ENCODE data around the gene IFNA14.
"Not testable (repeated sequence)": the region's sequence is repeated elsewhere in the genome, so short reads cannot be mapped to it uniquely, and the experiment has no call there.

Gene IFNA14

GRCh38 chr9:21239911-21240310 lies at the start of gene IFNA14:
Gene IFNA14, minus strand, starts transcription at chr9:21240005. Its CDS starts 70 bp downstream, at chr9:21239935.
- no peak for DNase-seq

- DNase-seq, result no peak
Observed at GRCh38 chr9:21287280-21287679, 47.5 kb upstream of the IFNA14 start.

GRCh38 chr9:21286659-21287058 lies 46.9 kb upstream of the IFNA14 start:
- no peak for DNase-seq

- no peak for DNase-seq
Observed at GRCh38 chr9:21286099-21286498, 46.3 kb upstream of the IFNA14 start.

DNA sequence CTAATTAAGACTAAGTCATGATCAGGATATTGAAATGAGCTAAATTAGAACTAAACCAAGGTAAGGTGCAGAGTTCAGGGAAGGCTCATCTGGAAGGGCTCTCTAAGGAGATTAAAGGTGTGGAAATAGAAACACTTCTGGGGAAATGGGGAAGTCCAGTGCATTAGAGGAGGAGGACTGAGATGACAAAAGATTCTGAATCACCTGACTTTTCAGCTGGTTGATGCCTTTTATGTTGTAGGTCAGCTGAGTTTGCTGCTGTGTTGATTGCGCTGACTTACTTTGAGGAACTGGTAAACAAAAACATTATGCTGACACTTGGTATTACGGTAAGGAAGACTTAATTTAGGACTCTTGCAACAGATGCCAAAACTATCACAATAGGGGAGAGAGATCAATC lies 41.5 kb upstream of the IFNA14 start:
- no peak for DNase-seq

DNA sequence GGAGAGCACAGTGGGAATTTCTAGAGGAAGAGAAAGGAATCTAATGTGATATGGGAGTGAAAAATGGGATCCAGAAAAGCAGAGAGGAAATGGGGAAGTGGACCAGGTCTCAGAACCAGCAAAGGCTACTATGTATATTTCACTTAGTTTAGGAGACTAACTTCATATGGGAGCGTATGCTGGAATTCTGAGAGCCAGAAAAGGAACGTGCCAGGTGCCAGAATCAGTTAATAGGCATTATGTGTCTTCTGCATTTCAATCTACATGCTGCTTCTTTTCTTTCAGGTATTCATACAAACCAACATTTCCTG lies 28.5 kb upstream of the IFNA14 start:
- DNase-seq, result no peak

GRCh38 chr9:21267485-21268346 lies 27.9 kb upstream of the IFNA14 start:
- no peak for DNase-seq

DNA sequence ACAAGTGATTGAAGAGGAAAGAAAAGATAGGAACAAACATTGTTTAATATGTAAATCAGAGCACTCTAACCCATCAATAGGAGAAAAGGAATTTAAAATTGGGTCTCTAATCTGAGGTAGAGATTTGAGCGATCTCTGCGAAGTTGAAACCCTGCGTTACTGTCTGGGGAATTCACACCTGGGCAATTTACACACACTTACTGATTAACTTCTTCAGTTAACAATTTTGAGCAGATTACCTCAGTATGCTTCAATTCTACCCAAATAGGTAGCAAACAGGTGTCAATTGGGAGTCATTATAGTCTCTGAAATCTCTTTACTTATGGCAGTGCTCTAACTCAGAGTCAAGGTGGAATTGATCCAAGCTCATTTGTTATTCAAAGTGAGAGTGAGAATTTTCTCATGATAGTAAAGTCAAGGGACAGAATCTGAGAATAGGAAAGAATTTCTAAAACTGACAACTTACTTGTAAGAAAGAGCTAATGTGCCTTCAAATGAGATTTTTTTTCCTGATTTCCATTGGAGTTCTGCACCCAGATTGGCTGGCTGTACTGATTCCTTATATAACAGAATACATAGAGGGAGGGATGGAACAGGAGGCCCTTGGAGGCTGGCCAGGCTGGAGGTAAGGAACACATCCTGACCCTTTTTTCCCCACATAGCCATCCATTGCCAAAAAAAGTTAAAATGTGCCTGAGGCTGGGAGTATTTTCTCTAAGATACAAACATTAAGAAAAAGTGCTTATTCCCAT lies 27.1 kb upstream of the IFNA14 start:
- no peak for DNase-seq

DNA sequence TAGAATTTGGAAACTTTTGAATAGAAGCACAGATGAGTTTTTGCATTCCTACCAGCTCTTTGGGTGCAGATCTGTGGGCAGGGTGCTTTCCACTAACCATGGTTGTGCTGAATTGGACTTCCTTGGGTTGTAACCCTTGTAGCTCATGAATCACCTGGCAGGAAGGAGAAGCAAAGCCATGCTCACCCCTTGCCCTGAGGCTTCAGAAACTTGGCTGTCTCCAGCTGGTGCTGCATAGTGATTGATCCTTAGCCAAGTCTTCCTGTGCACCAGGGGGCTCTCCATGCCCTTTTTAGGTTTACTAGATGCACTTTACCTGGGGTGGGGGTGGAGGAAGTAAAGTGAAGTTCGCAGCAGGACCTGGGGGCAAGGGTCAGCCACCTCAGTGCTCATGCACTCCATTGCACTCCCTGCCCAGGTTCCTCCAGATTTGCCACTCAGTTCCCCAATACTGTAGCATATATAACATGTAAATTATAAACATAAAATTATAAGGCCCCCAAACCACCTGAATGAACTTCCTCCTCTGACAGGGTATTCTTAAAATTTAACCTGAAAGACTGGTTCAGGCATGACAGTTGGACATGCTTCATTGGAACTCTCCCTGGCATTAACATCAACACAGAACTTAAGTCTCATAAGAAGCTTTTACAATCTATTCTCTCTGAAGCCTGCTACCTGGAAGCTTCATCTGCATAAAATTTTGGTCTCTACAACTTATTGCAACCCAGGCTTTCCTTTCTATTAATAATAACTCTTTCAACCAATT lies 25.8 kb upstream of the IFNA14 start:
- DNase-seq, result no peak

DNA sequence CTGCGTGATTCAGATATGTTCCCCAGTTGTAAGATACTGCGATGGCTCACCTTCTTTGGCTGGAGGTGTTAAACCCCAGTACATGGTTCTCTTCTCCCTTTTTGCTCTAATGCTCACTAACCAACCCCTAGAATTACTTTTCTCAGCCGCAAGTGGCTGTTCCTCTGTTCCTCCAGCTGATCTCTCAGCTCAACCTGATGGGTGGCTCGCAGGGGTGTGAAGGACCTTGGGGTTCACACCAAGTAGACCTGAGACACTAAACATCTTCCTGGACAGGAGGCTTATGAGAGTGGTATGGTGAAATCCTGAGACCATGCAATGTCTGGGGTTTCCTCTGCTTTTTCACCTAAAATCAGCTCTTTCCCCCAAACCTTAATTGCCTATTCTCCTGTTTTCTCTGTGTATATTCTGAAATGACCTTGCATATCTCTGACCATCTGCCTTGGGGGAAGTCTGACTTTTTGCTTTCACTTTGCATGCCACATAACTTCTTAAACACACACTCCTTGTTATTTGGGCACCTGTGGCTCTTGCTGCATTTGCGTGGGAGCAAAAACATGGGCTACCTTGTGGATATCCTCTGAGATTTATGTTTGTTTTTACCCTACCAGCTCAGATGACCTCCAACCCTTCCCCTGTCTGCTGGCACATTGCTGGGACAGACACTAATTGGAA lies 15.9 kb upstream of the IFNA14 start:
- no peak for DNase-seq

DNA sequence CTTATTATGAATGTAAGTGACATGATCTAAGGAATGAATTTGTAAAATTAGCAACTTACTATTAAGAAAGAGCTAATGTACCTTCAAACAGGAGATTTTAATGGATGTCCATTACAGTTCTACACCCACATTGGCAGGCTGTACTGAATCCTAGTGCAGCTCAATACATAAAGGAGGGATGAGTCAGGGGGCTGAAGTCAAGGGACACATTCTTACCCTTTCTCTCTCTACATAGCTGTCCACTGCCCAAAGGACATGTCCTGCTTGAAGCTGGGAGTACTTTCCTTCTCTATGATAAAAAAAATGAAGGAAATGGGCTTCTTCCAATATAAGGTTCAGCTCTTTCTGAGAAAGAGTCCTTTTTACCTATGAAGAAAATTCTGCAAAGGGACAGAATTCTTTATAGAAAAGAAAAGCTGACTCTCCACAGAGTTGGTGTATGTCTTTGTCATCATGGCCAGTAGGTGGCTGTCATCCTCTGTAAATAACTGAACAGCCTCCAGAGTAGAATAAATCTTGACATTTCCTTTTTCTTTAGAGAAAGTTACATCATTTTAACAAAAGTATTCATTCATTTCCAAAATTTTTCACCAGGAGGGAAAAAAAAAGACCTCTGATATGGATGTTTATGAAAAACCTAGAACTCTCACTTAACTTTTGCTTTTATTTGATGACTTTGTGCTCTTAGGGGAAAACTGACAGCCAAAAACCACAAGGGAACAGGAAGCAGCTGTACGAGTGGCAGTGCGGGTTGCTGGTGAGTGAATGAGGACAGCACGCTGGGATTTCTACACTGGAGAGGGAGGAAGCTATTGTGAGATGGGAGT lies 13.1 kb upstream of the IFNA14 start:
- no peak for DNase-seq

DNA sequence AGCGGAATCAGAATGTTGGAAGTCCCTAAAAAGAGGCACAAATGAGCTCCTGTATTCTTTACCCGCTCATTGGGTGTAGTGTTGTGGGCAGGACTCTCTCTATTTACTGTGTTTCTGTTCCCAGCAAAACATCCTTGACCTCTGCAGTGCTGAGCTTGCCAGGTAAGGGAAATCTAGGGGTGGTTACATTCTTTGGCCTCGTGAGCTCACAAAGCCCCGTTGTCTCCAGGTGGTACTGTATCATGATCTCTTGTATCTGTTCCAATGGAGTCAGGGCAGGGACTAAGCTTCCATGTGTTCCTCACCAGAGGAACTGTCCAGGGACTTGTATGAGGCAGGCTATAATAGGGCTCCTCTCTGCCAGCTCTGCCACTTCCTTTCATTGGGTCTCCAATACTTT lies 11.8 kb upstream of the IFNA14 start:
- DNase-seq, result no peak

GRCh38 chr9:21251190-21251589 lies 11.4 kb upstream of the IFNA14 start:
- no peak for DNase-seq

DNA sequence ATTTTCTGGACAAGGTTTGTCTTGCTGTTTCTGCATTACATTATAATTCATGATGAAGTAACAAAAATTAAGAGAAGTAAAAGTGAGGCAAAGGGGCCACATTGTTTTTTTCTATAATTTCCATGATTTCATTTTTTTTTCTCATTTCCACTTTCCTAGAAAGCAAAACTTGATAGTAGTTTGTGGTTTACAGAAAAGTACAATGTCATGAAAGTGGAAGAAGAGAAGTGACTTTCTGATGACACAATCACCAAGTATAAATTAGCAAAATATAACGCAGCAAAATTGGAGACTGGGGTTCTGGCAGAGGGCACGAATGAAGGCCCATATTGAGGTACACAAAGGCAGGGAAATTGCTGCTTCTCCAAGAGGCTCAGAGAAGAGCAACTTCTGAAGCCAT lies 5.0 kb upstream of the IFNA14 start:
- DNase-seq, result no peak

DNA sequence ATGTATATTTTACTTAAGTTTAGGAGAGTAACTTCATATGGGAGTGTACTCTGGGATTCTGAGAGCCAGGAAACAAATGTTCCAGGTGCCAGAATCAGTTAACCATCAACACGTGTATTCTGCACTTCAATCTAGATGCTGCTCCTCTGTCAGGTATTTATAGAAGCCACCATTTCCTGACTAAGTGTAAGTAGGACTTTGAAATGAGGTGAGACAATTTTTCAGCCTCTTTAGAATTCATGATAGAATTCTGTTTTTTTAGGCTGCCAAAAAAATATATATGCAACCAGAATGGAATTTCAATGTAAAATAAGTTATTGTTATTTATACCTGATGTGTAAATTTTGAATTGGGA lies 3.5 kb downstream of the IFNA14 start:
- not testable (repeated sequence) for DNase-seq

DNA sequence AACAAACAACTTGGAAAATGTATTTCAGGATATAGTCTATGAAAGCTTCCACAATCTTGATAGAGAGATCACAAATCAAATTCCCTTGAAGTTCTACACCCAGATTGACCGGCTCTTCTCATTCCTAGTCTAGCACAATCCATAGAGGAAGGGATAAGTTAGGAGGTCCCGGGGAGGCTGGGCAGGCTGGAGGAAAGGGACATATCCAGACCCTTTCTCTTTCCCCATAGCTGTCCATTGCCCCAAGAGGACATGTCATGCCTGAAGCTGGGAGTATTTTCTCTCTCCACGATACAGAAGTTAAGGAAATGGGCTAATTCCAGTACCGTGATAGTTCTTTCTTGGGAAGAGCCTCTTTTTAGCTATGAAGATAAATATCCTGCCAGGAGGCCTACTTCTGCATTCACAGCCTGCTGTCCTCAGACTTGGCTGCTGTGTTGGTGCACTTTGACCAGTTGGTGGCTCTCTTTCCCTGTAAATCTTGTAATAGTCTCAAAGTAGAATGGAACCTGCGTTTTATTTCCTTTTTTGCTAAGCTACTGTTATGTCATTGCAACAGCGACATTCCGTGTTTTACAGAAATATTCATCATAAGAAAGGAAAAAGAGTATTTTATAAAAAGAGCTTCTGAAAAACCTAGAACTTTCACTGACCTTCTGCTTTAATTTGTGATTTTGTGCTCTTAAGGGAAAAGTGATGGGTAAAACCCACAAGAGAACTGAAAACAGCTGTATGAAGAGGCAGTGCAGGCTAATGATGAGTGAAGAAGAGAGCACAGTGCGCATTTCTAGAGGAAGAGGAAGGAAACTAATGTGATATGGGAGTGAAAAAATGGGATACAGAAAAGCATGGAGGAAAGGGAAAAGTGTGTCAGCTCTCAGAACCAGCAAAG lies 4.1 kb downstream of the IFNA14 start:
- DNase-seq, result not testable (repeated sequence)

- no peak for DNase-seq
Observed at GRCh38 chr9:21234153-21234687, 5.6 kb downstream of the IFNA14 start.

DNA sequence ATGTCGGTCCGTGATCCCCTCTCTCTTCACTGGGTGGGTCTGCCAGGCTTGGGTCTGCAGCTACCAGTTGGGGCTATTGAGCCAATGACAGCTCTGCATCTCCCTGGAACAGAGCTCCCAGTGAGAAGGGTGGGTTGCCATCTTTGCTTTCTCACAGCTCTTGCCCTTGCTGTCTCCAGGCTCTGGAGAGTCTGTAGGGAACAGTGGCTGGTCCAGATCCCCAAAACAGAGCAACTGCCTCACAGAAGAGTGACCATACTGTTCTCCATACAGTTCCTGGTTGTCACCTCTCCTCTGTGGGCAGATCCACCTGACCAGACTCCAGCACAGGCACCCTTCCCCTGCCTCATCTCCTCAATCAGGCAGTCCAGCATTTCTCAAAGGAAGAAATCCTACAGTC lies 6.5 kb downstream of the IFNA14 start:
- no peak for DNase-seq

DNA sequence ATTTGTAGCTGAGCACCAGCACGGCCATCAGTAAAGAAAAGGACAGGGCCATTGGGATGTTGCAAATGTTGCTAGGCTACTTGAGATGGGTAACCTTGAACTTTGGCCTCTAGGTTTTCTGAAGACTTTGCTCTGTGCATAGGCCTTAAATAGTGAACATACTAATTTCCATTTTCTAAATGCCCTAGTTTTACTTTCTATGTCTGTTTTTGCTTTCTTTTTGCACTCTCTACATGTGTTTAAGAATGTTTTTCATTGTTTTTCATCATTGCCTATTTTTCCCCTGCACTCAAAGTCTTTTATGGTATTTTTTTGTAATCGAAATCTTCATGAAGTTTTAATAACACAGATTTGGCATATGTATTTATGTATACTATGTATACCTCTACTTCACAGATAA lies 11.7 kb downstream of the IFNA14 start, which contains the start of gene IFNA17:
TSS of gene IFNA17 (minus strand) at position 101 of the 400 bp plus-strand sequence. CDS start at position 52, 49 bp downstream.
- DNase-seq, result no peak

GRCh38 chr9:21217211-21217610 lies 22.6 kb downstream of the IFNA14 start, which contains the start of gene IFNA16:
Gene IFNA16, minus strand, starts transcription at chr9:21217311. Its CDS starts 6 bp downstream, at chr9:21217305.
- not testable (repeated sequence) for DNase-seq
